SK-N-MC (cell line): ENCODE data around the gene FOXQ1.

Source experiments
- EZH2 ChIP-seq: fragments of 200-600 bp; sonication (generic); IDR thresholded peaks from one replicate; pipeline ENCODE4 v1.6.1; 2017; ENCODE audit warnings: antibody characterized with exemption
- POLR2AphosphoS5 ChIP-seq: IDR thresholded peaks from 2 replicates; pipeline ENCODE4 v1.6.1; 2012; ENCODE audit warnings: mild to moderate bottlenecking, low read depth, low read length, borderline replicate concordance

DNA sequence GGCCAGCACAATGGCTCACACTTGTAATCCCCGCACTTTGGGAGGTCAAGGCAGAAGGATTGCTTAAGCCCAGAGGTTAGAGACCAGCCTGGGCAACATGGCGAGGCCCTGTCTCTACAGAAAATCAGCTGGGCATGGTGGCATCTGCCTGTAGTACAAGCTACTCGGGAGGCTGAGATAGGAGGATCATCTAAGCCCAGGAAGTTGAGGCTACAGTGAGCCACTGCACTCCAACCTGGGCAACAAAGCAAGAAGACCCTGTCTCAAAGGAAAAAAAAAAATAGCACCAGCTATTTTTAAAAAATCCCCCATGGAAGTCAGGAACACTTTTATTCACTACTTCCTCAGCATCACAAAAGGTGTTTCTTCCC is 45.2 kb upstream of the FOXQ1 start:
- no peak for TF ChIP-seq POLR2AphosphoS5
- TF ChIP-seq EZH2, result no peak
